C4-2B (cell line): Measurements from ENCODE around the gene POLR2L.

ENCODE experiments used
- CTCF ChIP-seq: fragments of 450-650 bp; conservative IDR thresholded peaks from 2 replicates; pipeline ENCODE4 v1.5.1; 2017; ENCODE audit warnings: mild to moderate bottlenecking
- ZFX ChIP-seq: fragments of 450-650 bp; IDR thresholded peaks from 2 replicates; pipeline ENCODE4 v1.6.1; 2017

- no peak for TF ChIP-seq CTCF
- no peak for TF ChIP-seq ZFX
These were observed 40.3 kb upstream of the POLR2L start for GRCh38 chr11:882596-882995.
